ENCODE data around the gene LEMD2.

GRCh38 chr6:33837971-33838665 is 49.2 kb upstream of the LEMD2 start:
- no peak for TF ChIP-seq POLR2A (IDR thresholded peaks at IDR 0.05; ENCODE audit: low read length)
- no peak for TF ChIP-seq GATA1 (IDR thresholded peaks at IDR 0.05; ENCODE audit: low read depth, low read length)

All from erythroblast (primary cell).